ENCODE results near the gene SCP2.

DNA sequence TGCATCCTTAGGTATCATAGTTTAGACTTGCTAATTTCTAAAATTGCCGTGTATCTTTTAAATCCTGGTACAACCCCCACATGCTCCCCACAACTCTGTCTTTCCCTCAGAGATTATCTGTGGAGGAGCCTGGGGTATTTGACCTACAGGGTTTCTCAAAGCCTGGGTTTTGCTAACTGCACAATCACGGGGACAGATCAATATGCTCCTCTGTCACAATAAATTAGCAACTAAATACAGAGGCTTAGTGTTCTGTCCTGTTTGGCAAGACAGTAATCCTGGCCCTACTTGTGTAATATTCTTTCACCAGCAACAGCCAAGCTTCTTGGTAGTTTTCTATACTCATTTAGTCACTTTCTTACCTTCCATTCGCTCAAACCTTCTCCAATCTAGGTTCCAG lies 14.1 kb upstream of the SCP2 start:
- no peak for TF ChIP-seq HDGF (IDR thresholded peaks at IDR 0.05; ENCODE audit: borderline replicate concordance)
- TF ChIP-seq ARNT (IDR thresholded peaks at IDR 0.05): no peak
- no peak for TF ChIP-seq ZNF384 (IDR thresholded peaks at IDR 0.05)
- no peak for TF ChIP-seq PKNOX1 (IDR thresholded peaks at IDR 0.05)
- no peak for TF ChIP-seq FOXA1 (IDR thresholded peaks at IDR 0.05)
- no peak for TF ChIP-seq NFRKB (IDR thresholded peaks at IDR 0.05)
- TF ChIP-seq SP1 (IDR thresholded peaks at IDR 0.05): no peak
- no peak for TF ChIP-seq SUZ12 (IDR thresholded peaks at IDR 0.05)
- no peak for TF ChIP-seq L3MBTL2 (conservative IDR thresholded peaks at IDR 0.05)
- TF ChIP-seq TARDBP (IDR thresholded peaks at IDR 0.05): no peak
- no peak for TF ChIP-seq BHLHE40 (IDR thresholded peaks at IDR 0.05; ENCODE audit: borderline replicate concordance)
- TF ChIP-seq ELF4 (IDR thresholded peaks at IDR 0.05): no peak
- TF ChIP-seq FOXM1 (IDR thresholded peaks at IDR 0.05; ENCODE audit: borderline replicate concordance): no peak
- TF ChIP-seq FOXK2 (IDR thresholded peaks at IDR 0.05): no peak

Measured in HEK293T (cell line).